GM21723 (cell line): ENCODE data around the gene LRMDA.

ENCODE experiments used
- ATAC-seq: cut with Tn5 transposase; IDR thresholded peaks from one replicate; pipeline ENCODE4 v1.9.1; 2021; ENCODE audit warnings: mild to moderate bottlenecking, moderate library complexity; ENCODE audit not compliant: unreplicated experiment

LRMDA gene

DNA sequence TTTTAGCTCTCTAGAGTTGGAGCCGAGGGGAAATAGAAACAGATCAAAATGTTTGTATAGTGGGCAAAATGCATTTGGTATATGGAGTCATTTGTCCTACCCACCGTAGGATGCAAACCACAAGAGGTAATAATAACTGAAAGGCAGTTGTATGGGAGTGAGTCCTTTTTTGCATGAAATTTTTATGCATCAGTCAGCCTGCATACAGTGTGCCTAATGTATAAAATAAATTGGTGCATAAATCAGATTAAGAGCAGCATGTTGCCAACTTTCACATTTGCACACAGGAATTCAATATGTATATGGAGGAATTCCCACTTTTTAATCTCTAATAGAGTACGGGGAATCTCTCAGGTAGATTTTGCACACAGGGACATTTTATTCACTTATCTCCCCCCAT lies 262.8 kb downstream of the LRMDA start:
- no peak for ATAC-seq

- ATAC-seq, result no peak
Measured at GRCh38 chr10:75694790-75695189, 263.4 kb downstream of the LRMDA start.

DNA sequence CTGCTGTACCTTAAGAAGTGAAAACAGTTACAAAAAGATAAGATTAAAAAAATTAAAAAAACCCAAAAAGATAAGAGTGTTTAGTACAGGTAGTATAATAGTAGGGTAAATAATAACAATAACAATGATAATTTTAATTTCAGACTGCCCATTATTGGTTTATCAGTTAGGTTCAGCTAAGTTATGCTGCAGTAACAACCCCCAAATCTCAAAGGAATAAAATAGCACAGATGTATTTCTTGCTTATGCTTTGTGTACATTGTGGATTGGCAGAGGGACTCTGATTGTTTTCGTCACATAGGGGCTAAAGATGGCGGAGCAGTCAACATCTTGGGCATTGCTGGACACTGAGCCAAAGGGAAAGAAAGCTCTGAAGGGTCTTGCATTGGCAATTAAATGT lies 264.6 kb downstream of the LRMDA start:
- no peak for ATAC-seq

GRCh38 chr10:75696536-75696935 lies 265.1 kb downstream of the LRMDA start:
- ATAC-seq, result no peak

DNA sequence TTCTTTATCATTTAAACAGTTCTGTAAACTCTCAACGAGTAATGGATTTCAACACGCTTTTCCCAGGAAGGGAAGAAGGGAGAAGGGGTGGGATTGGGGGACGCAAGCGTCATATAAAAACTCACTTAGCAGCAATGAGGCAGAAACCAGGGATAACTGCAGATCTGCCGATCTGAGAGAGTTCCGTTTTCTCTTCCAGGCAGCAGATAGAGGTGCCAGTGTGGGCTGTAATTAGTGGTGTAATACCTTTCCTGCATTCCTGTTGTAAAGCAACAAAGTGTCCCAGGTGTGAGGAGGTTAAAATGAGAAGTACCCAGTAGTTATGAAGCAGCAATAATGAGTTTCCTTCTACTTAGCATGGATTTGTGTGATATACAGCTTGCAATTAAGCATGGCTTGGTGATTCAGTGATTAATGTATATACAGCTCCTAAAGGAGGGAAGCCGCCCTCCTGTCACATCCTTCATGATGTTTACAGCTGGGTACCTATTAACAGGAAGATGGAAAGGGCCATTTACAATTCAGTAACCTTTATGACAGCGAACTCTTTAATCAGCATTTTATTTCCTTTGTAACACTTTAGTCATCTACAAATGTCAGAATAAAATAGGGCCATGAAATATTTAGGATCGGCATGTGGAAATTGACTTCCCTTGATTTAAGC lies 271.9 kb downstream of the LRMDA start:
- no peak for ATAC-seq

- no peak for ATAC-seq
Measured at GRCh38 chr10:75705426-75705825, 274.0 kb downstream of the LRMDA start.

DNA sequence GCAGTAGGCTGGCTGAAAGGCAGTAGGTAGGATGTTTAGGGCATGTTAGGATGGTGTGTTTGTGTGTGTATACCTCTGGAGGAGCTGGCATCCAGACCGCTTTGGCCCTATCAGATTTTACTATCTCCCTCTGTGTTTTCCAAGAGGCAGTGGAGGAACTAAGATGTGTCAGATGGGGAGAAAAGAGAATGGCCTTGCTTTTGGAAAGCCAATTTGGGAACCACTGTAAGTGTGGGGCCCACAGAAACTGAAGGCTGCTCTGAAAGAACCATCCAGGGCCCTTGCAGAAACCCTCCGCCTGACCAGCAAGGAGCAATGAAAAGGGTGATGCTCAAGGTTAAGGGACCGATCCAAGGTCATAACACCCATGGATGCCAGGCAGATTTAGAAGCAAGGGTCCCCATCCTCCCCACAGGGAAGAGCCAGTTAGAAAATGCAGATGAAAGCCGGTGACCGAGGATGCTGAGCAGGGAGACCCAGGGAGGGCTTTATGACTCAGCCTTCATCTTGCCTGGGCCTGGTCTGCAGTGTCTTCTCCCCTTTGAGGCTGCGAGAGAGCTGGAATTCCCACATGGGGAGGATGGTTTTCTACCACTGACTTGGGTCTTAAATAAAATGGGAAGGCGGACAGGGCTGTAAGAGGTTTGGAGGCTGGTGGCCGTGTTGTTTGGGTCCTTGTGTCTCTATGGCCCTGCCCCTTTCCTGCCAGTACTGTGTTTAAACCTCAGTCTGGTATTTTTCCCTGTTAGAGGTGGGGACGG lies 275.8 kb downstream of the LRMDA start:
- no peak for ATAC-seq

DNA sequence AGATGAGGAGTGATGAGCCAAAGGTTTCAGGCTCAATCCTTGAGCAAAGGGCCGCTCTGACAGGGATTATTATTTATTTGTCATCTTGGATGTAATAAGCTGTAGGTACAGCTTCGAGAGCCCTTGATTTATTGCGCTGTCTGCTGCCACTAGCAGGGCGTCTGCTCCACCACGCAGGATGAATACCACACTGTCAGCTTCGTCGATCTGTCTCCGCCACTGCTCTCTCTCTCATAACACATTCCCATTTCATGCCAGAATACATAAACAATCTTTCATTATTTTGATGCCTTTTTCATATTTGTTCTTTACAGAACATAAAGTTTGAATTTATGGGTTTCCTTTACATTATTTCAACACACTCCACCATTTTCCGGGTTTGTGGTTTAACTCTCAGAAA lies 276.6 kb downstream of the LRMDA start:
- ATAC-seq, result no peak

GRCh38 chr10:75709245-75709644 lies 277.8 kb downstream of the LRMDA start:
- no peak for ATAC-seq

GRCh38 chr10:75709811-75710210 lies 278.4 kb downstream of the LRMDA start:
- ATAC-seq, result no peak

GRCh38 chr10:75712242-75712880 lies 280.9 kb downstream of the LRMDA start:
- no peak for ATAC-seq

GRCh38 chr10:75716506-75716905 lies 285.1 kb downstream of the LRMDA start:
- ATAC-seq, result no peak

DNA sequence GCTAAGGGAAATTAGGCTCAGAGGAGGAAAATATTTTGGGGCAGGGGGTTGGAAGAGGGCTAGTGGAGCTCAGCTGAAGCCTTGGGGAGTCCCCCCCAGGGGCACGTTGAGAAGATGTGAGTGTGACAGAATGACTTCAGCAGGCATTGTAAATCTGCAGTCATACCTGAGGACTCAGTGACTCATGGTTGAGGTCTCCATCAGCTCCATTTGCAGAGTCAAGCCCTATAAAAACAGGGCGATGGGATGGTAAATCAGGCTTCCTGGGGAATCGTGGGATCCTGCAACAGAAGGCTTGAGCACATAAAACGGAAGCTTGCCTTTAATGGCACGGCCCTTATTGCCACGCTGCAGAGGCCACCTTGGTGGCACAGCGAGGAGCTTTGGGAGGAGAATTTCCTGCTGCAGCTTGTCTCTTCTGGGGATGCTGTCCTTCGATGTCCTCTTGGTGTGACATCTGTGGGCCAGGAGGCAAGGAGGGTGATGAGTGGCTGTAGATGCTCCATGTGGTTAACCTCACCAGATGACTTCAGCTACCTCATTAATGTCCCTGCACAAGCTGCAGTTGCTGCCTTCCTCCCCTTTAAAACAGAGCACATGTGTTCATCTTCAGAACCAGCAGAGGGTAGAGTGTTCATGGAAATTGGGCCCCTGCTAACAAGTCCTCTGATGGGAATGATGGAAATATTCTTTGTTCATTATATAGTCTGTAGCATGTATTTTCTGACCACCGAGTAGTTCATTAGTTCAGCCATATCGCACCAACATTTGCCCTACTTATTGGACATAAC lies 285.9 kb downstream of the LRMDA start:
- ATAC-seq, result no peak

GRCh38 chr10:75718991-75719390 lies 287.6 kb downstream of the LRMDA start:
- ATAC-seq, result no peak

DNA sequence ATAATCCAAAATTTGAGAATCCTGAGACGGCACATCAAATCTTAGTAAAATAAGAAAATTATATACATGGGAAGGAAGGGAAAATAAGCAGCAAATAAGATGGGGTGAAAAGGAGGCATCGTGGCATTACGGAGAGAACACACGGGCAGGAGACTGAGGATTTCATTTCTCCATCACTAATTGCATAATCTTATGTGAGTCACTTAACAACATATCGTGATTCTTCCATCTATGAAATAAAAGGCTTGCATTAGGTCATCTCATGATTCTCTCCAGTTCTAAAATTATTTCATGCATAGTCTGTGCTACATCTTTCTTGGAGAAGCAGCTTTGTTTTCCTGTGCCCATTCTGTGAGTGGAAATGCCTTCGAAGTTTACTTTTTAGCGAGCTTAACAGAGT lies 288.7 kb downstream of the LRMDA start:
- ATAC-seq, result no peak

- ATAC-seq, result no peak
Measured at GRCh38 chr10:75722020-75722419, 290.6 kb downstream of the LRMDA start.

- no peak for ATAC-seq
Measured at GRCh38 chr10:75722609-75723008, 291.2 kb downstream of the LRMDA start.

- no peak for ATAC-seq
Measured at GRCh38 chr10:75723319-75723980, 292.0 kb downstream of the LRMDA start.

DNA sequence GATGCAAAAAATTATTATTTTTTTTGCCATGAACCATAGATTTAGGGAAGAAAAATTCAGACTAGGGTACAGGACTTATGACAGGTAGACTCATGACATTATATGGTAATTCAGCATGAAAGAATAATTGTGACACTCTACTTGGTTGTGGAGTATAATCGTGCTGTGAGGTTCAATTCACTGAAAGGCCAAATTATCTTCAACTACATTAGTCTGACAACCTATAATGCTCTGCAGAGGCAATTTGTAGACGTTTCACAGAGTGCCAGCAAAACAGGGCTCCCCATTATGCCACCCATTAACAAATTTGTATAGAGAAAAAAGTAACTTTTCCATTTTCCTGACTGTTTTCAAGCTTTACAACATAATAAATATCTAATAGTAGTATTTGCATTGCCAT lies 292.6 kb downstream of the LRMDA start:
- ATAC-seq, result no peak

GRCh38 chr10:75726522-75727483 lies 295.4 kb downstream of the LRMDA start:
- no peak for ATAC-seq
